ENCODE results near the gene VMAC.

DNA sequence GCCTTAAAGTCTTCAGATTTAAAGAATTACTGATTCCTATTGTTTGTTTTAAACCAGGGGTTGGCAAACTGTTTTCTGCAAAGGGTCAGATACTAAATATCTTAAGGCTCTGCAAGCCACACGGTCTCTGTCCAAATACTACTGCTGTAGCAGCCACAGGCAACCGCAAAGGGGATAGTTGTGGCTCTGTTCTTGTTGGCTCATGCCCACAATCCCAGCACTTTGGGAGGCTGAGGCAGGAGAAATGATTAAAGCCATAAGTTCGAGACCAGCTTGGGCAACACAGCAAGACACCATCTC is 50.9 kb downstream of the VMAC start:
- TF ChIP-seq, protein P1, sequence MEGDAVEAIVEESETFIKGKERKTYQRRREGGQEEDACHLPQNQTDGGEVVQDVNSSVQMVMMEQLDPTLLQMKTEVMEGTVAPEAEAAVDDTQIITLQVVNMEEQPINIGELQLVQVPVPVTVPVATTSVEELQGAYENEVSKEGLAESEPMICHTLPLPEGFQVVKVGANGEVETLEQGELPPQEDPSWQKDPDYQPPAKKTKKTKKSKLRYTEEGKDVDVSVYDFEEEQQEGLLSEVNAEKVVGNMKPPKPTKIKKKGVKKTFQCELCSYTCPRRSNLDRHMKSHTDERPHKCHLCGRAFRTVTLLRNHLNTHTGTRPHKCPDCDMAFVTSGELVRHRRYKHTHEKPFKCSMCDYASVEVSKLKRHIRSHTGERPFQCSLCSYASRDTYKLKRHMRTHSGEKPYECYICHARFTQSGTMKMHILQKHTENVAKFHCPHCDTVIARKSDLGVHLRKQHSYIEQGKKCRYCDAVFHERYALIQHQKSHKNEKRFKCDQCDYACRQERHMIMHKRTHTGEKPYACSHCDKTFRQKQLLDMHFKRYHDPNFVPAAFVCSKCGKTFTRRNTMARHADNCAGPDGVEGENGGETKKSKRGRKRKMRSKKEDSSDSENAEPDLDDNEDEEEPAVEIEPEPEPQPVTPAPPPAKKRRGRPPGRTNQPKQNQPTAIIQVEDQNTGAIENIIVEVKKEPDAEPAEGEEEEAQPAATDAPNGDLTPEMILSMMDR (IDR thresholded peaks at IDR 0.05), result no peak
- TF ChIP-seq POLR2A (IDR thresholded peaks at IDR 0.05), result no peak
- TF ChIP-seq POLR2AphosphoS5 (IDR thresholded peaks at IDR 0.05), result no peak
